HL-60/S4 treated with phorbol 12-myristate 13-acetate at 8.2 ng/mL for 4 days and 3 days (cell line): Measurements from ENCODE around the gene HDAC11.
"Not testable (repeated sequence)": the region's sequence is repeated elsewhere in the genome, so short reads cannot be mapped to it uniquely, and the experiment has no call there.

Source experiments
- in situ Hi-C: fragments of 300-500 bp; cut with MboI; formaldehyde crosslinking; loops from 2 replicates; pipeline ENCODE4 v1.15.0; 2022; ENCODE audit warnings: low sequenced_read_pairs

HDAC11 gene, protein sequence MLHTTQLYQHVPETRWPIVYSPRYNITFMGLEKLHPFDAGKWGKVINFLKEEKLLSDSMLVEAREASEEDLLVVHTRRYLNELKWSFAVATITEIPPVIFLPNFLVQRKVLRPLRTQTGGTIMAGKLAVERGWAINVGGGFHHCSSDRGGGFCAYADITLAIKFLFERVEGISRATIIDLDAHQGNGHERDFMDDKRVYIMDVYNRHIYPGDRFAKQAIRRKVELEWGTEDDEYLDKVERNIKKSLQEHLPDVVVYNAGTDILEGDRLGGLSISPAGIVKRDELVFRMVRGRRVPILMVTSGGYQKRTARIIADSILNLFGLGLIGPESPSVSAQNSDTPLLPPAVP

DNA sequence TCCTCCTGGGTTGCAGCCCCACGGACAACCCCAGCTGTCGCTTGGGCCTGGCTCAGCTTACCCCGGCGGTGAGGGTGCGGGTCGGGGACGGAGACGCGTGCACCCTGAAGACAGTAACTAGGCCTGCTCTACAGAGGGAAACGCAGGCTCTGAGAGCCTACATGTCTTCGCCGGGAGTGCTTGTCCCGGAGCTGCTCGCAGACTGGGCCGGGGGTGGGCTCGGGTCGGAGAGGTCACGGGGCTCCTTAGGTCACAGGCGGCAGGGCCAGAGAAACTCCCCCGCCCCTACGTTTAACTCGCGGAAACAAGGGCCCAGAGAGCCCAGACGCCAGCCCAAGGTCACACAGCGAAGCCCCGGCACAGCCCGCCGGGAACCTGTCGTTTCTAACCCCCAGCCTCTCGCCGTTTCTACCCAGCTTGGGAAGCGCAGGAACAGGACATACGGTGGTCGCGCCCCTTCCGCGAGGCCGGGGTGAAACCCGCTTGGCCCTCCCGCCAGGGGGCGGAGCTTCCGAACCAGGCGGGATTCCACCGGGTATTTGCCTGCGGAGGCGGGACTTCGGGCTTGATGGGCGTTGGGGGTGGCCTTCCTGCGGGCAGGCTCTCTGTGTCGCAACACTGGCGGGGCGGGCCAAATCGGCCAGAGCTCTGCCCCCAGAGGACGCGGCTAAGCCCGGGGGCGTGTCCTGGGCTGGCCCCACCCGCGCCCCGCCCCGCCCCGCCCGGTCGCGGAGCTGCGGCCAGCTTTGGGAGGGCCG, at the start of gene HDAC11:
TSS of gene HDAC11 (plus strand) at position 725 of the 758 bp plus-strand sequence. CDS start 42 bp downstream, outside the sequence.
- in situ Hi-C loops: no loop called here

DNA sequence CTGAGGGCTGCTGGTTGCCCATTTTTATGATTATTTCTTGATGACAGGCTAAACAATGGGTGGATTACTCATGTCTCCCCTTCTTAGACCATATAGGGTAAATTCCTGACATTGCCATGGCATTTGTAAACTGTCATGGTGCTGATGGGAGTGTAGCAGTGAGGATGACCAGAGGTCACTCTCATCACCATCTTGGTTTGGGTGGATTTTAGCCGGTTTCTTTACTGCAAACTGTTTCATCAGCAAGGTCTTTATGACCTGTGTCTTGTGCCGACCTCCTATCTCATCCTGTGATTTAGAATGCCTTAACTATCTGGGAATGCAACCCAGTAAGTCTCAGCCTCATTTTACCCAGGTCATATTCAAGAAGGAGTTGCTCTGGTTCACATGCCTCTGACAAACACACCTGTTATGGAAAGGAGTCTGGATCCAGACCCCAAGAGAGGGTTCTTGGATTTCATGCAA, 49.7 kb upstream of the HDAC11 start:
- in situ Hi-C loops: not testable (repeated sequence)

DNA sequence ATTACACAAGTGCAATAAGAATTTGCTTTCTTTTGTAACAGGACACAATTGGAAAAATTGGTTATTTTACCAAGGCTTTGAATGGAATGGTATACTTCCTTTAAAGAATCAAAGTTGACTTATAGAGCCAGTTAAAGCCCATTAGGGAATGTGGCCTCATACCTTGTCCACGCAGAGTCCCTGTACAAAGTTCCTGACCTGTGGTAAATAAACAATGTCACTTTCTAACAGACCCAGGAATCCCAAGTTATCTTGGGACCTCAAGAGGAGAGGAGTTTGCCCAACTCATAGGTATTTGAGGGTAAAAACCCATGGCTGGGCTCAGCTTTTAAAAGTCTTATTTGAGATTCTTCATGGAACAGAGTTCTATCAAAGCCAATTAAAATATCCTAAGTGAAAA, 48.0 kb upstream of the HDAC11 start:
- in situ Hi-C loops: no loop called here

DNA sequence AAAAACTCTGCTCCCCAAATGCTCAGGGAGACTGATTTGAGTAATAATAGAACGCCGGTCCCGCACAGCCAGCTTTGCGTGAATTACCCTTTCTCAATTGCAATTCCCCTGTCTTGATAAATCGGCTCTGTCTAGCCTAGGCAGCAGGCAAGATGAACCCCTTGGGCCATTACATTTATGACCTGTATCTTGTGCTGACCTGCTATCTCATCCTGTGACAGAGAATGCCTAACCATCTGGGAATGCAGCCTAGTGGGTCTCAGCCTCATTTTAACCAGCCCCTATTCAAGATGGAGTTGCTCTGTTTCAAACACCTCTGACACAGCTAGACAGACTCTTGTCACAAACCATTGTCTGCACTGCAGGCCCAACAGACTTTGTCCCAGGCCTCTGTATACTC, 46.2 kb upstream of the HDAC11 start:
- in situ Hi-C loops: no loop called here

DNA sequence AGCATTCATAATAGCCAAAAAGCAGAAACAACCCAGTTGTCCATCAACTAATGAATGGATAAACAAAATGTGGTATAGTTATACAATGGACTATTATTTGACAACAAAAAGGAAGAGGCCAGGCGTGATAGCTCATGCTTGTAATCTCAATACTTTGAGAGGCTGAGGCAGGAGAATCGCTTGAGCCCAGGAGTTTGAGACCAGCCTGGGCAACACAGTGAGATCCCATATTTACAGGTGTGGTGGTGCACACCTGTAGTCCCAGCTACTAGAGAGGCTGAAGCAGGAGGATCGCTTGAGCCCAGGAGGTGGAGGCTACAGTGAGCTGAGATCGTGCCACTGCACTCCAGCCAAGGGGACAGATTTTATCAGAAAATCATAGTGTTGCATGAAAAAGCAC, 43.9 kb upstream of the HDAC11 start:
- in situ Hi-C loops: not testable (repeated sequence)

DNA sequence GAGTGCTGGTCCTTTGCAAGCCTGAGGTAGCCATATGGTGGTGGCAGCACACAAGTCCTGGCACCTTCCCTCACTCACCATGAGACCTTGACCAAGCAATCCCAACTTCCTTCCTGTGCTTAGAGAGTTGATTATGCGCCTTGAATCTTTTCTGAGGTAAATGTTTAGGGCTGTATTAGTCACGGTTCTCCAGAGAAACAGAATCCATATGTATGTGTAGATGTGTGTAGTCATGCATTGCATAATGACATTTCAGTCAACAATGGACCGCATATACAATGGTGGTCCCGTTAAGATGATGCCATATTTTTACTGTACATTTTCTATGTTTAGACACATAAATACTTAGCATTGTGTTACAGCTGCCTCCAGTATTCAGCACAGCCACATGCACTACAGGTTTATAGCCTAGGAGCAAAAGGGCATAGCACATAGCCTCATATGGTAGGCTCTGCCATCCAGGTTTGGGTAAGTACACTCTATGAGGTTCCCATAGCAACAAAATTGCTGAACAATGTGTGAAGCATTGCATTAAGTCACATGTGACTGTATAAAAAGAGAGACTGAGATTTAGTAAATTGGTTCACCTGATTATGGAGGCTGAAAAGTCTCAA, 39.8 kb upstream of the HDAC11 start:
- in situ Hi-C loops: no loop called here

DNA sequence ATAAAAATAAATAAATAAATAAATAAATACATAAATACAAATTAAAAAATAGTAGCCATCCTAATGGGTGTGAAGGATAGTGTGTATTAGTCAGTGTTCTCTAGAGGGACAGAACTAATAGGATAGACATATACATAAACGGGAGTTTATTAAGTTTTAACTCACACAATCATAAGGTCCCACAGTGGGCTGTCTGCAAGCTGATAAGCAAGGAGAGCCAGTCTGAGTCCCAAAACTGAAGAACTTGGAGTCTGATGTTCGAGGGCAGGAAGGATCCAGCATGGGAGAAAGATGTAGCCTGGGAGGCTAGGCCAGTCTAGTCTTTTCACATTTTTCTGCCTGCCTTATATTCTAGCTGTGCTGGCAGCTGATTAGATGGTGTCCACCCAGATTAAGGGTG, 37.2 kb upstream of the HDAC11 start:
- in situ Hi-C loops: not testable (repeated sequence)

DNA sequence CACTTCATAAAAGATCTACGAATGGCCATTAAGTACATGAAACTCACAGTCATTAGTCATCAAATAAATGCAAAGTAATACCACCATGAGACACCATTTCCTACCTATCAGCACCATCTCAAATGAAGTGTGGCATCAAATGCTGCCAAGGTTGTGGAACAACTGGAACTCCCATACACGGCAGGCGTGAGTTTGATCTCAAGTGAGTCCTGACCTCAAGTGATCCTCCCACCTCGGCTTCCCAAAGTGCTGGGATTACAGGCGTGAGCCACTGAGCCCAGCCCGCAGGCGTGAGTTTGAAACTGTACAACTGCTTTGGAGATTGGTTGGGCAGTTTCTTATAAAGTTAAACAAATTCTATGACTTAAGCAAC, 28.8 kb upstream of the HDAC11 start:
- in situ Hi-C loops: loop anchor here (25.0 kb wide), 1 partner anchor 364 kb away; no protein-coding TSS in a partner anchor

DNA sequence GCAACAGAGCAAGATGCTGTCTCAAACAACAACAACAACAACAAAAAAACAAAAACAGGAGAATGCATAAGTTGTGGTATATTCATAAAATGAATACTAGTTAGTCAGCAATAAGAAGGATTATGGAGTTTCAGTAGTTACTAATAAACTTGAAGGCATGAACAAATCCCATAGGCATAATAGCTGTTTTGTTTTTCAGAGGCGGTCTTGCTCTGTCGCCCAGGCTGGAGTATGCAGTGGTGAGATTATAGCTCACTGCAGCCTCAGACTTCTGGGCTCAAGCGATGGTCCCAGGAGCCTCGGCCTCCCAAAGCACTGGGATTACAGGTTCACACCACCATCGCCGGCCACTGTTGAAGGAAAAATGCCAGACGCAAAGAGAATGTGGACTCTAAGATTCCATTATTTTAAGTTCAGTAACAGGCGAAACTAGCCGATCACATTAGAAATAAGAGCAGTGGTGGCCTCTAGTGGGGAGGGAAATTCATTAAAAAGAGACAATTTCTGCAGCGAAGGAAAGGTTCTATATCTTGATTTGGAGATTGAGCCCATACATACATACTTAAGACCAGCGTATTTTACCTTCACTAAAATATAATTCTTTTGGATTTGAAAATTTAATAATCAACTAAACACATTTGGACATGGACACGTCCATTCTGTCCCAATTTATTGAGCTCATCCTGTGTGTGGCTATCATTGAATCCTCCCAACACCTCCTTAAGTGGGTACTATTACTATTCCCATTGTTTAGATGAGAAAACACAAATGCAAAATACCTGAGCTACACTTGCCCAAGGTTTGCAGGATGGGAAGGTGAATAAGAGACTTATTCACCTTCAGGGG, 27.4 kb upstream of the HDAC11 start:
- in situ Hi-C loops: loop anchor here (25.0 kb wide), 1 partner anchor 365 kb away; no protein-coding TSS in a partner anchor

DNA sequence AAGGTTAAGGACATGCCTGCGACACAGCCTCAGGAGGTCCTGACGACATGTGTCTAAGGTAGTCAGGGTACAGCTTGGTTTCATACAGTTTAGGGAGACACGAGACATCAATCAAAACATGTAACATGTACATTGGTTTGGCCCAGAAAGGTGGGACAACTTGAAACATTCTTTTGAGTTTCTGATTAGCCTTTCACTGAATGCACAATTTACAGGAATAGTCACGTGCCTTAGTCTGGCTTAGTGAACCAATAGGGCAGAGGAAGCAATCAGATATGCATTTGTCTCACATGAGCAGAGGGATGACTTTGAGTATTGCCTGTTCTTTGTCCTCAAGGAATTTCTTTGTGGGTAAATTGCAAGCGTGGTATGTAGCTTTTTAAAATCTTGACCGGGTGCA, 24.5 kb upstream of the HDAC11 start:
- in situ Hi-C loops: loop anchor here (25.0 kb wide), 1 partner anchor 368 kb away; no protein-coding TSS in a partner anchor

DNA sequence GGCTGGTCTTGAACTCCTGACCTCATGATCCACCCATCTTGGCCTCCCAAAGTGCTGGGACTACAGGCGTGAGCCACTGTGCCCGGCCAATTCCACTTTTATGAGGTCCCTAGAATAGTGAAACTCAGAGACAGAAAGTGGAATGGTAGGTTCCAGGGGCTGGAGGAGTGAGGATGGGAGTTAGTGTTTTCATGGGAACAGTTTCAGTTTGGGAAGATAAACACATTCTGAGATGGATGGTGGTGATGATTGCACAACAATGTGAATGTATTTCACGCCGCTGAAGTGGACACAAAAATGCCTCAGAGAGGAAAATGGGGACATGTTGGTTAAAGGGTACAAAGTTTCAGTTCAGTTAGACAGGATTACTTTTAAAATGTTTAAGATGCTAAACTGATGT, 22.5 kb upstream of the HDAC11 start:
- in situ Hi-C loops: loop anchor here (25.0 kb wide), 1 partner anchor 370 kb away; no protein-coding TSS in a partner anchor

DNA sequence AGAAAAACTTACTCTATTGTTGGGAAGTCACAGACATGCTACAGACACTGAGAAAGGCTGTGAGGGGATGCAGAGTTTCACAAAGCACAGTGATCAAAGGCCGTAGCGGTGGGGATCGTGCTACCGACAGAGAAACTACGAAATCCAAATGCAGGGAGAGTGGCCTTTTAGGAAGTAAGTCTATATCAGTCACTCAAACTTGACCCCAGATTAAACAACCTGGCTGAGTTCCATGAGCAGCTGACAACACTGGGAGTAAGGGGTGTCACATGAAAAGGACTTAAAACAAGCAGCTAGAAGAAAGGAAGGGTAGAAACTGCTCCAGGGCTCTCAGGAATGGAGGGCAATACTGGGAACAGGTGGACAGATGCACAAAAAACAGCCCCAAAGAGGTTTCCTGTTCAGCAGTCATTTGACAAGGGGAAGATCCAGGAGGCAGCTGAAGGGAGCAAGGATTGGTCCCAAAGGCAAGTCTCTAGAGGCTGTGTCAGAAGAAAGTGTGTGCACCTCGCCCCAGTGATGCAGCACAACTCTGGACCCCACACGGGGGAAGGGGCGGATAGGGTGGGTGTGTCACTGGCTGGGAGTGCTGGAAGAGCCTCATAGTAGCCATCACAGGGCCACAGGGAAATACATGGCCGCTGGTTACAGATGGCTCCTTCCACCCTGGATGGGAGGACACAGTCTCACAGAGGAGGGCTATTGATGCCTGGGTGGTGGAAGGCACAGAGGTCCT, 20.3 kb upstream of the HDAC11 start:
- in situ Hi-C loops: loop anchor here (25.0 kb wide), 1 partner anchor 372 kb away; no protein-coding TSS in a partner anchor

DNA sequence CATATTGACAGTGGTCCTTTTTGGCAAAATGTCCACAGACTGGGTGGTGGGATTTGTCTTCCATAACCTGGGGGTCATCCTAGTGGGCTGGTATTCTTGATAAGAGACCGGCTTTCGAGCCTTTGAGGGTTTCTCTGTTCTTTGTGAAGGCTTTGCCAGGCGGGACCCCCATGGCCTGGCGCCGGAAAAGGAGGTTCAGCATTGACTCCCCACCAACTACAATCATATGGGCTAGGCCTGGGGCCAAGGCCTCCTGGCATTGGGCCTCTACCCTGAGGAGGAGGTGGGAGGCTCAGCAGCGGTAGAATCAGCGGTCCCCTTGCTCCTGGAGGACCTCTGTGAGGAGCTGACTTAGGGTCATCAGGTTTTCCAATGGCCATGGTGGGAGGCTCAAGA, 19.8 kb upstream of the HDAC11 start:
- in situ Hi-C loops: loop anchor here (25.0 kb wide), 1 partner anchor 373 kb away; no protein-coding TSS in a partner anchor

DNA sequence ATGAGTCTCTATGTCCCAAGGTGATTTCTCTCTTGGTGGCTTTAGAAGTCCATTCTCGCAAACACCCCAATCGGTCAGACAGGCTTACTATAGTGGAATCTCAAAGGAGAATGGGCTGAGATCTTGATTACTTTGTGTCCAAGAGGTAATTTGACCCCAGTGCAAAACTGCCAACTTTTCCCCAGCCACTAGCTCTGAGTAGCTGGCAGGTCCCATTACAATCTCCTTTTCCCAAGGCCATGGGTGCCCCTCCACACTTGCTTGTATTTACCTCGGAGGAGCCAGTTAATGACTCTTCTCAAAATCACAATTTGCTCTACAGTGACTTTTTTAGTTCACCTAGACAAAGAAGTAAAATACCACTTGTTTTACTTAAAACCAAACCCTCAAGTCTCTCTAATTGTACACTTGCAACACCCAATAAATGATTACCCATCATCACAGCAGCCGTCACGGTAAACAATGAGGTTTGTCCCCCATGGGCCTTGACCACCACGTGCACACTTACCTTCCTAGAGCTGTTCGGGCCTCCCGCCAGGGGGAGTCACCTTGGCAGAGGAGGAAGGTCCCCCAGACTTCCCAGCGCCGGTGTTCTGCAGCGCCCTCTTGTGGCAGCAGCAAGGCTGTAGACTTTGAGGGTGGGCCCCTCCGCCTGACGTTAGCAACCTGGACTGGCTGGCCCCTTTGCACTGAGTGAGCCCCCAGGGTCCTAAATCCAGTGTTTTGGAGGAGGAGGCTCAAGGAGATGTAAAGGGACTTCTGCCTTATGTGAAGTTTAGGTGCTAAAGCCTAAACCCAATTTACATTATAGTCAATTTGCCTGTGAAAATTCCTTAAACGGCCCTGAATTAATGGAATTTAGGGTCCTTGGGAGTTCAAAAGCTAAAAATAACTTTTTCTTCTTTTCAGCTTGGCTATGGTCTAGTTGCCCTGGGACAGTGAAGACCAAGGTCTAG, 18.7 kb upstream of the HDAC11 start:
- in situ Hi-C loops: loop anchor here (25.0 kb wide), 1 partner anchor 374 kb away; no protein-coding TSS in a partner anchor

DNA sequence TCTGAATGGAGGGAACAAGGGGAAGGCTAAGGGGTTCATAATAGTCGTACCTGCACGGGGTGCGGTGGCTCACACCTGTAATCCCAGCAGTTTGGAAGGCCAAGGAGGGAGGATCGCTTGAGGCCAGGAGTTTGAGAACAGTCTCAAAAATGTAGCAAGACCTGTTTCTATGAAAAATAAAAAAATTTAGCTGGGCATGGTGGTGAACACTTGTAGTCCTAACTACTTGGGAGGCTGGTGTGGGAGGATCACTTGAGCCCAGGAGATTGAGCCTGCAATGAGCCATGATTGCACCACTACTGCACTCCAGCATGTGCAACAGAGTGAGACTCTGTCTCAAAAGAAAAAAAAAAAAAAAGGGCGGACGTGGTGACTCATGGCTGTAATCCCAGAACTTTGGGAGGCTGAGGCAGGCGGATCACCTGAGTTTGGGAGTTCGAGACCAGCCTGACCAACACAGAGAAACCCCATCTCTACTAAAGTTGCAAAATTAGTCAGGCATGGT, 17.9 kb upstream of the HDAC11 start:
- in situ Hi-C loops: loop anchor here (25.0 kb wide), 1 partner anchor 375 kb away; no protein-coding TSS in a partner anchor

DNA sequence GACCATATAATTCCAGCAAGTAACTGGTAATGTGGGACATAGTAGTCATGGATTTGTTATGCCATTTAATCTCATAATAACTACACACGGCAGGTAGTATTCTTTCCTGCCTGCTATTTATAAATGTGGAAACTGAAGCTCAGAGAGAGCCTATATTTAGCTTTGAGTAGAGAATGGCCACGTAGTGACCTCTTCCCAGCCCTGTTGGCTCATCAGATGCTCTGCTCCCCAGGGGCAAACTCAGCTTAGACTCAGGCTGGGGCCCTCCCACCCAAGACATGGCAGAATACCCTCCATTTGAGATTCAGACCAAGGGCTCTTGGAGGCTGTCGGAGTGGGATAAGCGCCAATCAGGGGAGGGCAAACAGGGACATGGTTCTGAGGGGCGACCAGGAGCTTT, 17.3 kb upstream of the HDAC11 start:
- in situ Hi-C loops: loop anchor here (25.0 kb wide), 1 partner anchor 376 kb away; no protein-coding TSS in a partner anchor

DNA sequence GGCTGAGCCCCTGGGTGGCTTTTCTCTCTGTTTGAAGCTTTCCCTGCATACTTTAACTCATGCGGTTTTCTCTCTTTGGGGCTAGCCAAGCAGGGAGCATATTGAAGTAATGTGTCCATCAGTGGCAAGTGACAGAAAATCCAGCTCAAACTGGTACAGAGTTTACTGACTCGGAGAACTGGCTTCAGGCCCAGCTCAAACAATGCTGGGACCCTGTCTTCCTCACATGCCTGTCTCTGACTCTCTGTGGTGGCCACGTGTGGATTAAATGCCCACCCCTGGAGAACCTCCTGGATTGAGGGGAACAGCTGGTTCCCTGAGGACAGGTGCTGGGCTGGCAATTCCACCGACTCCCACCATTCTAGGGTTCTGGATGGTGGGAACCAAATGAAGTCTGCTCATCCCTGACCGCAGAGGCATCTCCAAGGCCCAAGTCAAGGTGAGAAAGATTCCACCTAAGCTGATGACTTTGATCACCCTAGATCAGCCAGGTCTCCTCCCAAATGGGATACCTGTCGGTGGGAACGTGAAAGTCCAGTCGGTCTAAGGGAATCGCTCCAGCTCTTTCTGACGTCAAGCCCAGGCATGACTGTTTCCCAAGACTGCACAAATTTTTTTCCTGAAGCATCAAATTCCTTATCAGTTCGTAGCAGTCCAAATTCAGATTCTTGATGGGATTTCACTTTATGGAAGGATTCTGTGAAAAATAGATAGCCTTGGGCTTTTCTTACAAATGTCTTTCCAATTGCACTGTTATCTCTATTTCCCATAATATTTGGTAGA, 16.3 kb upstream of the HDAC11 start:
- in situ Hi-C loops: loop anchor here (25.0 kb wide), 1 partner anchor 377 kb away; no protein-coding TSS in a partner anchor
